GM18526 (cell line): ENCODE data around the gene CTNNAL1.

Experiments
- POLR2A ChIP-seq: IDR thresholded peaks from 3 replicates; pipeline ENCODE4 v1.6.1; 2011; ENCODE audit not compliant: insufficient read length; ENCODE audit errors: extremely low read depth

Gene CTNNAL1

DNA sequence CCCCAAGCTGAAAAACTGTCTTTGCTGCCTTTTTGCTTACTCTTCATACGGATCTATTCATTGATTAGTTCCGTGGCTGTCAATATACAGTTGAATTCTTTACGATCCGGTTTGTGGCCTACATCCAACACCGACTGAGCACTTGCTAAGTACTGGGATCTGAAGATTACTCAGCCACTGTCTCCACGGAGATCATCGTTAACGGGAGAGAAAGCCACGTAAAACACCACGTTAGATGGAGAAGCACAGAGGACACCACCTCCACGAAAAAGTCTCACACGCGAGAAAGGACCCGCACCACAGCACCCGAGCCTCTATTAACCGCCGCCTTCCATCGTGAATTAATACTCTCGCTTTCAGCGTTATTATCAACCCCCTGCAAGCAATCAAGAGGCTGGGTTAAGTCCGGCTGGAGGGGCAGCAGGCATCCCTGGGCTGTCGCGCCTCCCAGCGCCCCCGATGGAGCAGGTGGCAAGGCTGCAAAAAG, 80.0 kb downstream of the CTNNAL1 start:
- TF ChIP-seq POLR2A, result no peak

- no peak for TF ChIP-seq POLR2A
Observed at GRCh38 chr9:108928386-108928785, 84.9 kb downstream of the CTNNAL1 start.

DNA sequence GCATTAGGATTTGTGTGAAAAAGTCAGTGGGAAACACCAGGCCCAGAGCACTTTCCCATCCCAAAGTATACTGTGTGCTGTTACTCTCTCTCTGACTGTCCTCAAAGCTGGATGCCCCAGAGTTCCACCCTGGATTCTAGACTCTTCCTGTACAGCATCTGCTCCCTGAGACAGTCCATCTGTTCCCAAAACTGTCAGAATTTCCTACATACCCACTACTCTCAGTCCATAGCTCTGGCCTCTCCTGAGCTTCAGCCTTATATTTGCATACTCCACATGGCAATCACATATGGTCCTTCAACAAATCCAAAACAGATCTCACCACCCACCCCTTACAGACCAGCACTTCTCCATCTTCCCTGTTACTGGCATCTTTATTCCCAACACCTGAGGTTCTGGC, 88.8 kb downstream of the CTNNAL1 start:
- no peak for TF ChIP-seq POLR2A

GRCh38 chr9:108921200-108921599, 92.1 kb downstream of the CTNNAL1 start:
- TF ChIP-seq POLR2A, result no peak

GRCh38 chr9:108919517-108919916, 93.8 kb downstream of the CTNNAL1 start:
- TF ChIP-seq POLR2A, result no peak

DNA sequence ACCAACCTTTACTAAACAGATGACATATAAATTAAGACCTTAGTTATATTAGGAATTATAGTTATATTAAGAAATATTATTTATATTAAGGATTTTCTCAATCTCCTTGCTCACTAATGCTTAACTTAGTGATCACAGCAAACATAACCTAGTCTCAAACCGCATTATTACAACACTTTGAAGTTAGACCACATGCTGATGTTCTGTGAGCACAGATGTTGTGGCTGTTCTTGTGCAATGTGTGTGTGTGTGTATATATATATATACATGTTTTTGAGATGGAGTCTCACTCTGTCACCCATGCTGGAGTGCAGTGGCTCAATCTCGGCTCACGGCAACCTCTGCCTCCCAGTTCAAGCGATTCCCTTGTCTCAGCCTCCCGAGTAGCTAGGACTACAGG, 99.9 kb downstream of the CTNNAL1 start:
- no peak for TF ChIP-seq POLR2A

GRCh38 chr9:108911820-108912219, 101.5 kb downstream of the CTNNAL1 start:
- no peak for TF ChIP-seq POLR2A

DNA sequence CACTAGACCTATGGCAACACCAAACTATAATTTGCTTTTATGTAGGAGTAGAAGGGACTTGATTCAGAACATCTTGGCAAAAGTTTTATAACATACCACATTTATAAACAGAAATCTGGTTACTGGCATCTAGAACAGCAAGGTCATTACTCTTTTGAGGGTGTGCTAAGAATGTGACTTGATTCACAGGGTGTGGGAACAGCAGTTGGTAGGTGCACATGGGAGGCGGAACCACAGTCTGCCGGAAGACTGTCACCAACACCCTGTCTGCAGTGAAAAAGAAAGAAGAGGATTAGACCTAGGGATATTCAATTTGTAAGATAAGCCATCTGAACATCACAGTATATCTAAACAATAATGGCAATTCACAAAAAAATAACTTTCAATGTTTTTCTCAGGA, 102.4 kb downstream of the CTNNAL1 start:
- no peak for TF ChIP-seq POLR2A

- no peak for TF ChIP-seq POLR2A
Observed at GRCh38 chr9:108910402-108910801, 102.9 kb downstream of the CTNNAL1 start.

DNA sequence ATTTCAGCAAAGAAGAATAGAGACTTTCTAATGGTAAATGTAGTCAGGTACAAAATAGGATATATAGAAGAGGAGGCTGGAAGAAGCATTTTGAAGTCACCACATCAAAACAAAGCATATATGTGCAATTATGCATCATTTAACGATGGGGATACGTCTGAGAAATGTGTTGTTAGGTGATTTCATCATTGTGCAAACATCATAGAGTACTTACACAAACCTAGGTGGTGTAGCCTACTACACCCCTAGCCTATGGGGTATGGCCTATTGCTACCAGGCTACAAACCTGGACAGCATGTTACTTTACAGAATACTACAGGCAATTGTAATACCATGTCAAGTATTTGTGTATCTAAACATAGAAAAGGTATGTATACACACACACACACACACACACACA, 107.8 kb downstream of the CTNNAL1 start:
- no peak for TF ChIP-seq POLR2A

DNA sequence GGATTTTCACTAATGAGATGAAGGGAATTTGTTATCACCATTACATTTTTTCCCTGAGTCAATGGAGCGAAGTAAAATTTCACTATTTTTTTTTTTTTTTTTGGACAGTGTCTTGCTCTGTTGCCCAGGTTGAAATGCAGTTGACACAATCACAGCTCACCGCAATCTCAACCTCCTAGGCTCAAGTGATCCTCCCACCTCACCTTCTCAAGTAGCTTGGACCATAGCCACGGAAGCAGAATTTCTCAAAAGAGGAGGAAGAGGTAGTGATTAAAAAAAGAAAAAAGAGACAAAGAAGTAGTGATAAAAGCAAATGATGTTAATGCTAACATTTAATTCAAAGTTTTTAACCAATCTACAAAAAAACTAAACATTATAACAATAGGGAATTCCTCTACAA, 109.1 kb downstream of the CTNNAL1 start:
- TF ChIP-seq POLR2A, result no peak

GRCh38 chr9:108903420-108904103, 109.7 kb downstream of the CTNNAL1 start:
- no peak for TF ChIP-seq POLR2A

DNA sequence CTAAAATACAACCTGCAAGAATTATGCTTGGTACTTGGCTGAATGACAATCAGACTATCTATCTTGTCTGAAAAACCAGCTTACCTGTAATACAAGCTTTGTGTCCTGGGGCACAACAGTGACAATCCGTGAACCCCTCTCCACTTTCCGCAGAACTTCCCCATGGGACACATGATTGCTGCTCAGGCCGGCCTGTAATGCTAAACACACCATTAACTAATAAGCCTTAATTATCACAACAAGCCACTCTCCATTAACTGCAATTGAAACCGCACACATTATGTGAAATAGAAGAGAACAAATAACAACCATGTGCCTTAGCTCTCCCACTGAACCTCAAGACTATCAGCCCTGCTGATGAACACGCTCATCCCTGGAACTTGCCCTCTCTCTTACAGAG, 113.1 kb downstream of the CTNNAL1 start:
- no peak for TF ChIP-seq POLR2A

DNA sequence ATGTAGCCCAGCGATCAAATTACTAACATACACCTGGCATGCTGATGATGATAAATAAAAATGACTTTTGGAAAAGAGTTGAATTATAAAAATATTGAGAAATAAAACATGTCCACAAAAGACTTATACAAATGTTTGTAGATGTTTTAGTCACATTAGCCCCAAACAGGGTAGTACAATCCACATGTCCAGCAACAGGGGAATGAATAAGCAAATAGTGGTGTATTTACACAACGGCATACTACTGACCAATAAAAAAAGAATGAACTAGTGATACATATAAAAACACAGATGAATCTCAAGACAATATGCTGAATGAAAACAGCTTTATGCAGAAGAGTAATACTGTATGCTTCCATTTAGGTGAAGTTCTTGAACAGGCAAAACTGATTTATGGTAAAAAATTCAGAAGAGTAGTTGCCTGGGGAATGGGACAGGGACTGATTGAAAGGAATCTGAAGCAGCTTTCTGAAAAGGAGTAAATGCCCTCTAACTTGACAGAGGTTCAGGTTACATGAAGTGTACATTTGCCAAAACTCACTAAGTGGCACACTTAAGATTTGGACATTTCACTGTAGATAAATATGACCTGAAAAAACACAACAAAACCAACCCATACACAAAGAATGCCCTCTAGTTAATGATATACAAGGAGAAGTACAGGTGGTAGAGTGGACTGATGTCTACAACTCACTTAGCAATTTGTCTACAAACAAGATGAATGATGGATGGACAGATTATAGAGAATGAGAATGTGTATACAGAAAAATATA, 115.8 kb downstream of the CTNNAL1 start:
- no peak for TF ChIP-seq POLR2A

DNA sequence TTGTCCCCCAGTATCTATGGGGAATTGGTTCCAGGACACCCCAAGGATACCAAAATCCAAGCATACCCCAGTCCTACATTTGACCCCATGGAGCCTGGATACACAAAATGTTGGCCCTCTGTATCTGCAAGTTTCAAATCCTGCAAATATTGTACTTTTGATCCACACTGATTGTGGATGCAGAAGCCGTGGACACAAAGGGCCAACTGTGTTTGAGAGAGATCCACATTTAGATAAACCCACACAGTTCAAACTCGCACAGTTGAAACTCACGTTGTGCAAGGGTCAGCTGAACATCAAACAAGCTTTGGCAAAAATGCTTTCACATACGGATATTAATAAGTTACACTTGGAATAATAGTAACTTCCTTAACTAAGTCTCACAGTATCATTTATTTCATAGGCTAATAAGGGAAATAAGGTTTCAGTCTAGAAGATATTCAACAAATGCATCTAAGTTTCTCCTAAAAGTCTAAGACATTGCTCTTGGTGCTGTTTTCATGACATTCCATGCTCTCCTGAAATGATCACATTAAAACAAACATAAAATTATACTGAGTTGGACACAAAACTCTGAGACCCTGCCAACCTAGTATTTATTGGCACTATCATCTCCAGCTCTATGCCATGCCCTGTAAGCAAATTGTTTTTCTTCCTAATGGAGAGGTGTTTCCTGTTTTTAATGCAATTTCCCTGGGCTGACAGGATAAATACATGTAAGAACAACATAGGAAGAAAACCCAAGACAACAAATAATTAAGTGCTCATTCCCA, 118.9 kb downstream of the CTNNAL1 start:
- TF ChIP-seq POLR2A, result no peak
